OCI-LY3 (cell line): ENCODE results near the gene EEF2K.

Experiments used
- EZH2phosphoT487 ChIP-seq: fragments of 200-600 bp; shearing (Covaris generic); IDR thresholded peaks from 2 replicates; pipeline ENCODE4 v1.6.1; 2018; ENCODE audit warnings: antibody characterized with exemption, mixed run types, low read depth
- TF ChIP-seq, protein P1 (sequence below): fragments of 200-600, 300-600 bp; sonication (generic); IDR thresholded peaks from 2 replicates; pipeline ENCODE4 v1.5.1; 2014; ENCODE audit warnings: antibody characterized with exemption, low read length, low read depth

- TF ChIP-seq, protein P1, sequence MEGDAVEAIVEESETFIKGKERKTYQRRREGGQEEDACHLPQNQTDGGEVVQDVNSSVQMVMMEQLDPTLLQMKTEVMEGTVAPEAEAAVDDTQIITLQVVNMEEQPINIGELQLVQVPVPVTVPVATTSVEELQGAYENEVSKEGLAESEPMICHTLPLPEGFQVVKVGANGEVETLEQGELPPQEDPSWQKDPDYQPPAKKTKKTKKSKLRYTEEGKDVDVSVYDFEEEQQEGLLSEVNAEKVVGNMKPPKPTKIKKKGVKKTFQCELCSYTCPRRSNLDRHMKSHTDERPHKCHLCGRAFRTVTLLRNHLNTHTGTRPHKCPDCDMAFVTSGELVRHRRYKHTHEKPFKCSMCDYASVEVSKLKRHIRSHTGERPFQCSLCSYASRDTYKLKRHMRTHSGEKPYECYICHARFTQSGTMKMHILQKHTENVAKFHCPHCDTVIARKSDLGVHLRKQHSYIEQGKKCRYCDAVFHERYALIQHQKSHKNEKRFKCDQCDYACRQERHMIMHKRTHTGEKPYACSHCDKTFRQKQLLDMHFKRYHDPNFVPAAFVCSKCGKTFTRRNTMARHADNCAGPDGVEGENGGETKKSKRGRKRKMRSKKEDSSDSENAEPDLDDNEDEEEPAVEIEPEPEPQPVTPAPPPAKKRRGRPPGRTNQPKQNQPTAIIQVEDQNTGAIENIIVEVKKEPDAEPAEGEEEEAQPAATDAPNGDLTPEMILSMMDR: no peak
- TF ChIP-seq EZH2phosphoT487: no peak
These were observed 131.0 kb downstream of the EEF2K start for GRCh38 chr16:22337045-22337444.
